Endothelial cell (in vitro differentiated cells): Measurements from ENCODE around the gene ABCD3. TPM values are rescaled to one million over a fixed set of nuclear protein-coding genes. Genes with fewer than 3 reads are reported as not detected.

ENCODE experiments used
- DNase-seq: peaks from one replicate; pipeline ENCODE4 v3.0.0; 2021; ENCODE audit warnings: low spot score
- H3K27ac Mint-ChIP-seq: one replicate; pipeline ENCODE4 v1.8.0; 2021; ENCODE audit warnings: mixed read lengths, inconsistent platforms; ENCODE audit not compliant: unreplicated experiment
- H3K27me3 Mint-ChIP-seq: one replicate; pipeline ENCODE4 v1.8.0; 2021; ENCODE audit warnings: mild to moderate bottlenecking, moderate library complexity, mixed read lengths, inconsistent platforms; ENCODE audit not compliant: unreplicated experiment
- H3K36me3 Mint-ChIP-seq: one replicate; pipeline ENCODE4 v1.8.0; 2021; ENCODE audit warnings: mild to moderate bottlenecking, low read depth, mixed read lengths, inconsistent platforms; ENCODE audit not compliant: unreplicated experiment
- H3K4me1 Mint-ChIP-seq: one replicate; pipeline ENCODE4 v1.8.0; 2021; ENCODE audit warnings: mild to moderate bottlenecking, mixed read lengths, inconsistent platforms; ENCODE audit not compliant: unreplicated experiment
- H3K4me3 Mint-ChIP-seq: one replicate; pipeline ENCODE4 v1.8.0; 2021; ENCODE audit warnings: mild to moderate bottlenecking, mixed read lengths, inconsistent platforms; ENCODE audit not compliant: unreplicated experiment
- H3K9me3 Mint-ChIP-seq: one replicate; pipeline ENCODE4 v1.8.0; 2021; ENCODE audit warnings: mixed read lengths, inconsistent platforms; ENCODE audit not compliant: unreplicated experiment
- CTCF ChIP-seq: fragments of 200-600 bp; sonication (generic); IDR thresholded peaks from one replicate; pipeline ENCODE4 v1.5.0; 2021; ENCODE audit warnings: antibody characterized with exemption; ENCODE audit not compliant: unreplicated experiment
- total RNA-seq: library from RNA; stranded (reverse); fragmentation: NEBNext Ultra II Directional; extraction: Animal tissue kit (Norgen Biotek cat#: 25700); gene quantifications from one replicate; pipeline ENCODE4 v1.2.1, GENCODE V29; 2021; ENCODE audit not compliant: unreplicated experiment

Gene ABCD3
- total RNA-seq, 1 donor from 2014 or later, result 59.6 TPM

DNA sequence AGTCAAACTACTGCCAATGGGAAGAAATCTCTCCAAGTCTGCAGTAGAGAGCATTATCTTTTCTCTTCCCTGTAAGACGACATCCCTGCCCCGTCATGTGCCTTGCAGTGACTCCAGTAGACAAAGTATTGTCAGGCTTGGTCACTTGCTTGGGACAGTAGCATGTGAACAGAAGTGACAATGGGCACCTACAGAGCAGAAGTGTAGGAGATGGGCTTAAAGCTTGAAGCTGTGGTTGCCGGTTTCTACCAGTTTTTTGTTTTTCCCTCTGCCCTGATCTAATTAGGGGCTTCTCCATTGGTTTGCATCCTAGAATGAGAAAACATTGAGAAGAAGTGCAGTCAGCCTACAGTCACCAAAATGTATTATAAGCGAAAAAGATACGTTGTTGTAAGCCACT is 110.6 kb downstream of the ABCD3 start:
- no peaks in the 10 kb centered on the region for H3K9me3 Mint-ChIP-seq
- DNase-seq, result no peak
- H3K4me1 Mint-ChIP-seq, result no peaks in the 10 kb centered on the region
- H3K4me3 Mint-ChIP-seq, result no peak overlapping the region
- H3K36me3 Mint-ChIP-seq, result no peaks in the 10 kb centered on the region
- H3K27ac Mint-ChIP-seq, result no peak overlapping the region
- no peak for TF ChIP-seq CTCF
- H3K27me3 Mint-ChIP-seq, result peaks cover 4% of the 10 kb centered on the region

- no peaks in the 10 kb centered on the region for H3K4me1 Mint-ChIP-seq
- peaks cover 2% of the 10 kb centered on the region for H3K27me3 Mint-ChIP-seq
- H3K9me3 Mint-ChIP-seq, result no peaks in the 10 kb centered on the region
- no peak overlapping the region for H3K4me3 Mint-ChIP-seq
- H3K27ac Mint-ChIP-seq, result no peak overlapping the region
- TF ChIP-seq CTCF, result no peak
- no peak for DNase-seq
- no peaks in the 10 kb centered on the region for H3K36me3 Mint-ChIP-seq
Observed at GRCh38 chr1:94529416-94529815, 111.2 kb downstream of the ABCD3 start.

DNA sequence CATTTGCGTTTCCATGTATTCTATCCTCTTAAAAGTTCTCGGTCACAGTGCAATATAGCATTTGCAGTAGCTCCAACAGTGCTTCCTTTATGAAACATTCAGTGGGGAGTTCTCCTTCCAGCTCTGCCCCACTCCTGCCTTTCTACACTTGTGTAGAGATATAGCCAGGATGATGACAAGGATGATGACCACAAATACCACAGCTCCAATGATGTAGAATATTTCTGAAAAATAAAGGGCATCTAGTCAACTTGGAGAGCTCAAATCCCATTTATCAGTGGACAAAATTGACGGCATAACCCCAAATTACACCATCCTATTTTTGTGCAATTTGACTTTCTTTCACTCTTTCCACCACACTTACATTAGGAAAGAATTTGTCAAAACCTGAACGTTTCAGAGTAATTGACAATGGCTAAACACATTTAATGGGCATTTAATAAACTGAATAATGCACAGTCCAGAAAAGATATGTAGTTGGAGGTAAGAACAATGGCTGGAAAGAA is 112.2 kb downstream of the ABCD3 start:
- H3K27ac Mint-ChIP-seq, result no peak overlapping the region

GRCh38 chr1:94531664-94532063 is 113.5 kb downstream of the ABCD3 start:
- Mint-ChIP-seq H3K4me3 (no peak overlapping the region), H3K27ac (no peak overlapping the region), H3K27me3 (peaks cover 1% of the 10 kb centered on the region), H3K4me1 (no peaks in the 10 kb centered on the region), H3K9me3 (no peaks in the 10 kb centered on the region), H3K36me3 (no peaks in the 10 kb centered on the region)
- DNase-seq, result no peak
- no peak for TF ChIP-seq CTCF

More for the DNA sequence above, 112.2 kb downstream of the ABCD3 start:
- peaks cover 1% of the 10 kb centered on the region for H3K27me3 Mint-ChIP-seq
- H3K4me3 Mint-ChIP-seq, result no peak overlapping the region
- H3K4me1 Mint-ChIP-seq, result no peaks in the 10 kb centered on the region
- TF ChIP-seq CTCF, result no peak
- DNase-seq, result no peak
- no peaks in the 10 kb centered on the region for H3K36me3 Mint-ChIP-seq
- no peaks in the 10 kb centered on the region for H3K9me3 Mint-ChIP-seq

DNA sequence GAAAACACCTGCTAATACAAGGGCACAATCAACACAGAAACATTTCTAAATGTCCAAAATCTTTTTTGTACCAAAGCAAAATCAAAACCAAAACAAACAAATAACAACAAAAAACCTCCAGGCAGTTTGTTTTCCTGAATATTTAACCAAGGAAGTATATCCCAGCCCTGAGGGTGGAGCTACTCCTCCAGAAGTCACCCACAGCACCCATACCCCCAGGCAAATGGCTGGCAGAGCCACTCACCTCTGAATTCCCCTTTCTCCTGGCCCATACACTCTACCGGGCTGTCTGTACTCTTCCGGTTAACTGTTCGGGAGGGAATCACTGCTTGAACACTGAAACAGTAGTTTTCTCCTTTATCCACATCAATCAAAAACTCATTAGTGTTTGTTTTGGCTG is 113.9 kb downstream of the ABCD3 start:
- no peaks in the 10 kb centered on the region for H3K36me3 Mint-ChIP-seq
- no peak overlapping the region for H3K4me3 Mint-ChIP-seq
- no peak for TF ChIP-seq CTCF

More for the DNA sequence above, 113.9 kb downstream of the ABCD3 start:
- no peaks in the 10 kb centered on the region for H3K9me3 Mint-ChIP-seq
- H3K27me3 Mint-ChIP-seq, result peaks cover 1% of the 10 kb centered on the region
- no peak for DNase-seq
- H3K4me1 Mint-ChIP-seq, result no peaks in the 10 kb centered on the region
- no peak overlapping the region for H3K27ac Mint-ChIP-seq
